Measurements from ENCODE around the gene GPT2. TPM values are rescaled to one million over a fixed set of nuclear protein-coding genes. Genes with fewer than 3 reads are reported as not detected.

The GPT2 gene
- total RNA-seq, 2 donors from 2014 or later: 28.8 to 45.3 TPM

GRCh38 chr16:46901709-46902108 is 17.5 kb downstream of the GPT2 start:
- no peak overlapping the region for H3K9ac ChIP-seq (ENCODE audit: low read depth in 2 of 2, low read length in 2 of 2)
- no peaks in the 10 kb centered on the region for H3K27me3 ChIP-seq
- no peak overlapping the region for H3K27ac ChIP-seq
- no peak for DNase-seq
- no peak for TF ChIP-seq CTCF (IDR thresholded peaks at IDR 0.05)
- H3K4me3 ChIP-seq: no peak overlapping the region
- H3K4me1 ChIP-seq: peaks cover 10% of the 10 kb centered on the region
- no peaks in the 10 kb centered on the region for H3K9me3 ChIP-seq
- H3K36me3 ChIP-seq: no peaks in the 10 kb centered on the region
- intact Hi-C loops (cut with DNase I): no loop called here

GRCh38 chr16:46903255-46903905 is 19.2 kb downstream of the GPT2 start:
- DNase-seq: peak; percentile 83
- Histone ChIP-seq H3K36me3 (no peaks in the 10 kb centered on the region), H3K4me1 (peaks cover 10% of the 10 kb centered on the region), H3K9ac (ENCODE audit: low read depth in 2 of 2, low read length in 2 of 2) (peak overlapping the region in 1 of 2 donors; percentile 6), H3K9me3 (no peaks in the 10 kb centered on the region), H3K4me3 (no peak overlapping the region), H3K27me3 (no peaks in the 10 kb centered on the region), H3K27ac (peak overlapping the region; percentile 36)
- no peak for TF ChIP-seq CTCF (IDR thresholded peaks at IDR 0.05)
- intact Hi-C loops (cut with DNase I): no loop called here

GRCh38 chr16:46904471-46904870 is 20.3 kb downstream of the GPT2 start:
- Histone ChIP-seq H3K36me3 (no peaks in the 10 kb centered on the region), H3K9ac (ENCODE audit: low read depth in 2 of 2, low read length in 2 of 2) (peak overlapping the region in 1 of 2 donors; percentile 6), H3K4me3 (no peak overlapping the region), H3K27me3 (no peaks in the 10 kb centered on the region), H3K9me3 (no peaks in the 10 kb centered on the region), H3K4me1 (peaks cover 10% of the 10 kb centered on the region), H3K27ac (no peak overlapping the region)
- intact Hi-C loops (cut with DNase I): no loop called here
- no peak for TF ChIP-seq CTCF (IDR thresholded peaks at IDR 0.05)
- DNase-seq: no peak

- H3K9ac ChIP-seq (ENCODE audit: low read depth in 2 of 2, low read length in 2 of 2): no peak overlapping the region
- H3K27ac ChIP-seq: no peak overlapping the region
- no peak for DNase-seq
- no peaks in the 10 kb centered on the region for H3K9me3 ChIP-seq
- intact Hi-C loops (cut with DNase I): no loop called here
- peaks cover 10% of the 10 kb centered on the region for H3K4me1 ChIP-seq
- TF ChIP-seq CTCF (IDR thresholded peaks at IDR 0.05): no peak
- H3K27me3 ChIP-seq: no peaks in the 10 kb centered on the region
- H3K36me3 ChIP-seq: no peaks in the 10 kb centered on the region
- H3K4me3 ChIP-seq: no peak overlapping the region
Observed at GRCh38 chr16:46906360-46907060, 22.3 kb downstream of the GPT2 start.

GRCh38 chr16:46907061-46907774 is 23.1 kb downstream of the GPT2 start:
- intact Hi-C loops (cut with DNase I): no loop called here

More at GRCh38 chr16:46907061-46907774, 23.1 kb downstream of the GPT2 start:
- Histone ChIP-seq H3K9ac (ENCODE audit: low read depth in 2 of 2, low read length in 2 of 2) (no peak overlapping the region), H3K9me3 (no peaks in the 10 kb centered on the region), H3K36me3 (no peaks in the 10 kb centered on the region), H3K27me3 (no peaks in the 10 kb centered on the region), H3K27ac (no peak overlapping the region), H3K4me3 (no peak overlapping the region), H3K4me1 (peaks cover 10% of the 10 kb centered on the region)
- DNase-seq: no peak
- TF ChIP-seq CTCF (IDR thresholded peaks at IDR 0.05): no peak
